ENCODE data around the gene UACA. TPM values are rescaled to one million over a fixed set of nuclear protein-coding genes. Genes with fewer than 3 reads are reported as not detected.

UACA gene
- total and polyA plus RNA-seq, 9 of the 15 experiments (the other 6 are each of a cell fraction or from before 2014, with no cell fraction given), result 0.06 to 0.33 (median 0.15) TPM; not detected in 5

DNA sequence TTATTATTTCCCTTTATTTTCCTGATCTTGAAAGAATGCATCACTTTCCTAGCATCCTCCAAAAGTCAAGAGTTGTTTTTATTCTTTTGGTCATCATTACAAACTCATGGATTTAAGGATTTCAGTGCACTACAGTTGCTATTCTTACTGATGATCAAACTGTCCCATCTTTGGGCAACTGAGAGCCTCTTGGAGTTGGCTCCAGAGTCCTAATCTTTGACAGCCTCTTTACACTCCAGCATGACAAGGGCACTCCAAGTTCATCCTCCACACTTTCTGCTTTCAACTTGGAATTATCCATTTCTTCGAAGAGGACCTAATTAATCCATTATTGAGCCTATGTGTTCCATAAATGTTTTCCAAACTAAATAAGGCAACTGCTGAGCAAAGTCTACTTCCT is 5.7 kb downstream of the UACA start:
- H3K4me1 ChIP-seq (replicated peaks in 1 of 2; ENCODE audit: control insufficient read depth in 2 of 2, insufficient read depth in 2 of 2, low read length in 2 of 2), result no peaks in the 10 kb centered on the region; a peak in 1 of 5 replicates
- no peak overlapping the region for H3K4me2 ChIP-seq (ENCODE audit: insufficient read depth, low read length)
- intact Hi-C loops (cut with micrococcal nuclease) (no loop called here), in situ Hi-C loops (cut with MboI) (no loop called here)
- no peaks in the 10 kb centered on the region for H3K79me2 ChIP-seq (ENCODE audit: control insufficient read depth, insufficient read depth, low read length)
- H2AFZ ChIP-seq (ENCODE audit: low read depth, low read length), result no peak overlapping the region
- POLR2A ChIA-PET, result no interaction called here
- H3K9ac ChIP-seq (ENCODE audit: insufficient read depth in 1 of 2, low read depth in 2 of 2, low read length in 2 of 2), result no peak overlapping the region
- H4K20me1 ChIP-seq (replicated peaks; ENCODE audit: control insufficient read depth, insufficient read depth, low read length), result no peaks in the 10 kb centered on the region
- ATAC-seq (no peak), FAIRE-seq (no peak), DNase-seq (ENCODE audit: extremely low read depth in 1 of 4, low spot score in 3 of 4) (no peak)
- no peak overlapping the region for H3K27ac ChIP-seq (ENCODE audit: extremely low read depth, low read depth, low read length)
- H3K4me3 ChIP-seq, result no peak overlapping the region
- no TSS peak for BruUV-seq (replicated peaks)
- CTCF ChIA-PET (ENCODE audit: low intra/inter-chr PET ratio), result no interaction called here
- H3K36me3 ChIP-seq (ENCODE audit: control insufficient read depth, insufficient read depth, low read length), result no peaks in the 10 kb centered on the region
- no peak for TF ChIP-seq ZNF143 (CRISPR knock-in tag; IDR thresholded peaks at IDR 0.05)
- TF ChIP-seq, protein P1, sequence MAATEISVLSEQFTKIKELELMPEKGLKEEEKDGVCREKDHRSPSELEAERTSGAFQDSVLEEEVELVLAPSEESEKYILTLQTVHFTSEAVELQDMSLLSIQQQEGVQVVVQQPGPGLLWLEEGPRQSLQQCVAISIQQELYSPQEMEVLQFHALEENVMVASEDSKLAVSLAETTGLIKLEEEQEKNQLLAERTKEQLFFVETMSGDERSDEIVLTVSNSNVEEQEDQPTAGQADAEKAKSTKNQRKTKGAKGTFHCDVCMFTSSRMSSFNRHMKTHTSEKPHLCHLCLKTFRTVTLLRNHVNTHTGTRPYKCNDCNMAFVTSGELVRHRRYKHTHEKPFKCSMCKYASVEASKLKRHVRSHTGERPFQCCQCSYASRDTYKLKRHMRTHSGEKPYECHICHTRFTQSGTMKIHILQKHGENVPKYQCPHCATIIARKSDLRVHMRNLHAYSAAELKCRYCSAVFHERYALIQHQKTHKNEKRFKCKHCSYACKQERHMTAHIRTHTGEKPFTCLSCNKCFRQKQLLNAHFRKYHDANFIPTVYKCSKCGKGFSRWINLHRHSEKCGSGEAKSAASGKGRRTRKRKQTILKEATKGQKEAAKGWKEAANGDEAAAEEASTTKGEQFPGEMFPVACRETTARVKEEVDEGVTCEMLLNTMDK (IDR thresholded peaks at IDR 0.05; ENCODE audit: borderline replicate concordance, insufficient read depth, low read depth, low read length, poor library complexity, severe bottlenecking), result no peak
- TF ChIP-seq PPARD (CRISPR knock-in tag; IDR thresholded peaks at IDR 0.05), result no peak
- TF ChIP-seq TSHZ1 (CRISPR knock-in tag; IDR thresholded peaks at IDR 0.05), result no peak
- no peak for TF ChIP-seq KLF1 (tag; IDR thresholded peaks at IDR 0.05)
- no peak for TF ChIP-seq ZNF589 (CRISPR knock-in tag; IDR thresholded peaks at IDR 0.05; ENCODE audit: low read depth)
- WGBS (ENCODE audit: insufficient coverage, low coverage, missing lambda C conversion rate), result 0% methylated on average over 1 of the region's 1 CpG
- H3K27me3 ChIP-seq (ENCODE audit: control insufficient read depth in 2 of 2, insufficient read depth in 2 of 2, low read length in 2 of 2), result no peaks in the 10 kb centered on the region; a peak in 1 of 5 replicates
- H3K9me3 ChIP-seq (replicated peaks; ENCODE audit: control insufficient read depth, insufficient read depth, low read depth, low read length), result no peaks in the 10 kb centered on the region
- H3K9me1 ChIP-seq (ENCODE audit: control insufficient read depth, insufficient read depth, low read length), result peaks cover 3% of the 10 kb centered on the region

Measured in K562 (cell line).